LNCAP (cell line): ENCODE measurements around the gene LCN15.

ENCODE experiments used
- TF ChIP-seq, protein P1 (sequence below): fragments of 450-650 bp; IDR thresholded peaks from 2 replicates; pipeline ENCODE4 v1.5.1; 2017; ENCODE audit warnings: mild to moderate bottlenecking

Gene LCN15

DNA sequence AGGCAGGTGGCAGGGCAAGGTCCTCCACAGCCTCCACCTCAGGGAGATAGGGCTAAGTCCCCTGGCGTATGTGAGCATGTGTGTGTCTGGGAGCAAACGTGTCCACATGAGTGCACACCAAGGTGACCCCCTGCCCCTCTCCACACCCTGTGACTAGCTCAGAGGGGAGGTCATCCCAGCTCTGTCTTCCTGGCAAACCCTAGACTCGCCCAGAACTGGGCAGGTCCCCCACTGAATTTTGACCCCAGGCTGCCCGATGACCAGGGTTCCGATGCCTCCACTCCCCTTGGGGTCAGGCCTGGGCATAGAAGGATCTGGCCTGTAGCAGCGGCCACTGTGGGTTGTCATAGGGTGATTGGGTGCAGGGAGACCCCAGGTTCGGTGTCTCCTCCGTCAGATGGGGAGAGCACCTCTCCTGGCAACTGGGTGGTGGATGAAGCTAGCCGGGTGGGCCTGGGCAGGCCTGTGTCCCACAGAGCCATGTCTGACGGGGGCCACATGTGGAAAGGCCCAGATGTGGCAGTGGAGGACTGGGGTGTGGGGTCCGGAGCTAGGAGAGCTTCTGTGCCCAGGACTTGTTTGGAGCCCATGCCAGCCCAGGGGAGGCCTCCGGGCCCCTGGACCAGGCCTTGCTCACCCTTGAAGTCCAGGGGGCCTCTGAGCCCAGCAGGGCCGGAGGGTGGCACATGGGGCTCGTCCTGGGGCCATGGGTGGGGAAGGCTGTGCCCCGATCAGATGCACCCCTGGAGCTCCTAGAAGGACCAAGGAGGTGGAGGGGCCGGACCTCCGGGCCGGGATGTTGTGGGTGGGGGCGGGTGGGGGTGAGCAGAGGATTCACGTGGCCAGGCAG lies 45.7 kb downstream of the LCN15 start:
- TF ChIP-seq, protein P1, sequence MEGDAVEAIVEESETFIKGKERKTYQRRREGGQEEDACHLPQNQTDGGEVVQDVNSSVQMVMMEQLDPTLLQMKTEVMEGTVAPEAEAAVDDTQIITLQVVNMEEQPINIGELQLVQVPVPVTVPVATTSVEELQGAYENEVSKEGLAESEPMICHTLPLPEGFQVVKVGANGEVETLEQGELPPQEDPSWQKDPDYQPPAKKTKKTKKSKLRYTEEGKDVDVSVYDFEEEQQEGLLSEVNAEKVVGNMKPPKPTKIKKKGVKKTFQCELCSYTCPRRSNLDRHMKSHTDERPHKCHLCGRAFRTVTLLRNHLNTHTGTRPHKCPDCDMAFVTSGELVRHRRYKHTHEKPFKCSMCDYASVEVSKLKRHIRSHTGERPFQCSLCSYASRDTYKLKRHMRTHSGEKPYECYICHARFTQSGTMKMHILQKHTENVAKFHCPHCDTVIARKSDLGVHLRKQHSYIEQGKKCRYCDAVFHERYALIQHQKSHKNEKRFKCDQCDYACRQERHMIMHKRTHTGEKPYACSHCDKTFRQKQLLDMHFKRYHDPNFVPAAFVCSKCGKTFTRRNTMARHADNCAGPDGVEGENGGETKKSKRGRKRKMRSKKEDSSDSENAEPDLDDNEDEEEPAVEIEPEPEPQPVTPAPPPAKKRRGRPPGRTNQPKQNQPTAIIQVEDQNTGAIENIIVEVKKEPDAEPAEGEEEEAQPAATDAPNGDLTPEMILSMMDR = no peak

DNA sequence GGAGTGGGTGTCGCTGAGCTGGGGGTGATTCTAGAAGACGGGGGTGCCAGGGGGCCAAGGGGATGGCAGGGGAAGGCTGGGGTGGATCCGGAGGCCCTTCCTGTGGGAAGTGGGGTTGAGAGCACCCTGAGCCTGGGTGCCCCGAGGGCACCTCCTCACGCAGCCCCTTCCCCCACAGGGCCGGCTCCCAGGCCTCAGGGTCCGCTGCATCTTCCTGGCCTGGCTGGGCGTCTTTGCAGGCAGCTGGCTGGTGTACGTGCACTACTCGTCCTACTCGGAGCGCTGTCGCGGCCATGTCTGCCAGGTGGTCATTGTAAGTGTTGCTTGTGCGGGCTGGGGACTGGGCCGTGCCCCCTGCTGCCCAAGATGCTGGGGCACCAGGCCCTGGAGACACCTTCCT lies 46.9 kb downstream of the LCN15 start:
- TF ChIP-seq, protein P1 = no peak

DNA sequence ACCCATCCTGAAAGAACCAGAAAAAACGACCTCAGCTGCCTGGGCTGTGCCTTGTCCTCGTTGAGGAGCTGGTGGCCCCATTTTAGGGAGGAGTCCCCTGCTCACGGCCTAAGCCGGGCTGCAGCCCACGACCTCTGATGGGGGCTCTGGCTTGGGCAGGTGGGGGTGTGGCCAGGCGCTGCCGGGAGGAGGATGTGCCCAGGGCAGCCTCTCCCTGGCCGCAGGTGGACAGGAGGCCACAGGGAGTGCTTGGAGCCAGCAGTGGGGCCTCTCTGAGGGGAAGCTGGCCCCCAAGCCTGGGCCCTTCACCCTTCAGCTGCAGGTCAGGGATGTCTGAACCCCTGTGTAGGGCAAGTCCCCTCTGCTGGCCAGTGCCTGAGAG lies 49.4 kb downstream of the LCN15 start:
- TF ChIP-seq, protein P1 = no peak

DNA sequence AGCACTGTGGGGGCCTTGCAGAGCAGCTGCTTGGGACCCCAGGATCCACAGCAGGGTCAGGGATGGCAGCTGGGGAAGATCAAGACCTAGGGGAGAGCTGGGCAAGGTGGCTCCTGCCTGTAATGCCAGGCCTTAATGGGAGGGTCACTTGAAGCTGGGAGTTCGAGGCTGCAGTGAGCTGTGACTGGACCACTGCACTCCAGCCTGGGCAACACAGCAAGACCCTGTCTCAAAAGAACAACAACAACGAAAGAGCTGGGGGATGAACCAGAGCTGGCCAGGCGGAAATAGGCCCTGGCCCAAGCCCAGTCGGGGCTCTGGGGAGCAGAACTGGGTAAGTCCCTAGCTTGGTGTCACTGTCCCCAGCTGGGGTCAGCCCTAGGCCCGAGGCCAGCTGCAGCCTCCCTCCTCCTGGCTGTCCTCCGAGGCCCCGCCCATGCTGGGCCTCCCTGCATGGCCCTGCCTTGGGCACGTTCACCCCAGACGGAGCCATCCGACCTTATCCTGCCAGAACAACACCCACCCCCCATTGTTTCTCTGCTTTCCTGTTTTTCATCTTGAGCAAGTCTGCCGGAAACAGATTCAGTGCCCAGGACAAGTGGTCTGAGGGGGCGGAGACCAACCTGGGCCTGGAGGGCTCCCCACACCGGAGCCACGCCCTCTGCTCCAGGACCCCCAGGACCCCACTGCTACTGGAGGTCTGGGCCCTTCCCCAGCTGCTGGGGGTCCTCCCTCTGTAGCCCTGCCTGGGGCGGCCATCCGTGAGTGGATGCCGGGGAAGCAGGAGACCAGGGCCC lies 50.0 kb downstream of the LCN15 start:
- TF ChIP-seq, protein P1 = no peak

DNA sequence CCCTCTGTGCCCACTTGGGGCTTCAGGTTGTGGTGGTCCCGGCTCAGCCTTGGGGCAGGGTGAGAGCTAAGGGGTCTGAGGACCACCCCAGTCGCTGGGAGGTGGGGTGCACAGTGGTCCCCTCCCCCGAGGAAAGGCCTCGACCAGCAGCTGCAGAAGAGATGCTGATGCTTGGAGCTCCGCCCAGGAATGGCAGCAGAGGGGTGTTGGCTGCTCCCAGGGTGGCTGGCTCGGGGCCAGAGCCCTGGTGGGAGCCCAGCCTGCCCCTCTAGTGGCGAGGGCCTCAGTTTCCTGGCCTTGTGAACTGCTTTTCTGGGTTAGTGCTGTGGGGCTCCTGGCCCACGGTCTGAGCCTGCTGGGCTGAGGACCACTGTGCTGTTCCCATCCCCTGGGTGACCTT lies 50.8 kb downstream of the LCN15 start:
- TF ChIP-seq, protein P1 = no peak

DNA sequence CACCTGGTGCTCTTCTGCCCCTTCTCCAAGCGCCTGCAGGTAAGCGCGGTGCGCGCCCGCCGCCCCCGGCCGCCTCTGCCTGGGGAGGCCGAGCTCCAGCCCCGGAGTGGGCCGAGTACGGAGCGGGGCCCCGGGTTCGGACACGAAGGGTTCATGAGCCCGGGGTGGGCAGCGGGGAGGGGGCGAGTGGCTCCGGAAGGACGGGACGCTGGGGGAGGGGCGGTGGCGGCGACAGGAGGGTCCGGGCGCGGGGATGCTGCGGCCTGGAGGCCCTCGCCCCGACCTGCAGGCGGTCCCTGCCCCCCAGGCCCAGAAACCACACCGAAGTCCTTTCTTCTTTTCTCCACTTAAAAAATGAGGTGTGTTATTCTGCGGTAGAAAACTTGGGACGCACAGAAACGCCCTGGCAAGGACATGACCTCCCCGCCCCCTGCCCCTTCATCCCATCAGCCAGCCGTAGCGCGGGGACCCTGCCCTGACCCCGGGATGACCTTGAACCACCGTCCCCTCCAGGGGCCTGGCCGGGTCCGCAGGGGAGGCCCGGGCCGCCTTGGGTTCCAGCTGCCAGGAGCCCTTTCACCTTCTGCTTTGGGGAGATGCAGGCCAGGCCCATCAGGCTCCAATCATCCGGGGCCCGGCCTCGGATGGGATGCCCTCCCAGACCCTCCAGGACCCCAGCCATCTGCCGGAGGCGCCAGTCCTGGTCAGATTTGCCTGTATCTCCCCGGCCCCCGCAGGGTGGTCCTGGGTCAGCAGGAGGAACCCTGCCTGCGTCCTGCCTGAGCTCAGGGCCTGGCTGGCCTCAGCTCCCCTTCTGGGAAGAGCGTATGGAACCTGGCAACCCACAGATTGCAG lies 51.4 kb downstream of the LCN15 start:
- TF ChIP-seq, protein P1 = no peak
